Measurements from ENCODE around the gene MAGEA12.

- TF ChIP-seq NR2C2 (CRISPR knock-in tag; IDR thresholded peaks at IDR 0.05) (no peak), NR2C2 (tag; IDR thresholded peaks at IDR 0.05) (no peak), POLR2AphosphoS5 (IDR thresholded peaks at IDR 0.05; ENCODE audit: control insufficient read depth, insufficient read depth, low read depth, low read length) (no peak), ELK3 (CRISPR knock-in tag; IDR thresholded peaks at IDR 0.05) (no peak), FOXO4 (CRISPR knock-in tag; IDR thresholded peaks at IDR 0.05) (no peak), BRF2 (IDR thresholded peaks at IDR 0.05; ENCODE audit: borderline replicate concordance, insufficient read depth, insufficient read length) (no peak), NFYB (IDR thresholded peaks at IDR 0.05; ENCODE audit: extremely low read depth, insufficient read length) (no peak), ZNF274 (IDR thresholded peaks at IDR 0.05; ENCODE audit: borderline replicate concordance, low read depth, low read length) (no peak), ESRRB (CRISPR knock-in tag; IDR thresholded peaks at IDR 0.05; ENCODE audit: borderline replicate concordance) (no peak), ETV6 (IDR thresholded peaks at IDR 0.05; ENCODE audit: borderline replicate concordance in 1 of 2, low read depth in 2 of 2, low read length in 1 of 2) (no peak), ETV6 (CRISPR knock-in tag; IDR thresholded peaks at IDR 0.05; ENCODE audit: borderline replicate concordance) (no peak), MEF2D (tag; conservative IDR thresholded peaks at IDR 0.05; ENCODE audit: low read depth) (no peak), EP400 (IDR thresholded peaks at IDR 0.05) (no peak)
- TF ChIP-seq, protein P1, sequence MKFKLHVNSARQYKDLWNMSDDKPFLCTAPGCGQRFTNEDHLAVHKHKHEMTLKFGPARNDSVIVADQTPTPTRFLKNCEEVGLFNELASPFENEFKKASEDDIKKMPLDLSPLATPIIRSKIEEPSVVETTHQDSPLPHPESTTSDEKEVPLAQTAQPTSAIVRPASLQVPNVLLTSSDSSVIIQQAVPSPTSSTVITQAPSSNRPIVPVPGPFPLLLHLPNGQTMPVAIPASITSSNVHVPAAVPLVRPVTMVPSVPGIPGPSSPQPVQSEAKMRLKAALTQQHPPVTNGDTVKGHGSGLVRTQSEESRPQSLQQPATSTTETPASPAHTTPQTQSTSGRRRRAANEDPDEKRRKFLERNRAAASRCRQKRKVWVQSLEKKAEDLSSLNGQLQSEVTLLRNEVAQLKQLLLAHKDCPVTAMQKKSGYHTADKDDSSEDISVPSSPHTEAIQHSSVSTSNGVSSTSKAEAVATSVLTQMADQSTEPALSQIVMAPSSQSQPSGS (CRISPR knock-in tag; IDR thresholded peaks at IDR 0.05): no peak
- TF ChIP-seq, protein P2, sequence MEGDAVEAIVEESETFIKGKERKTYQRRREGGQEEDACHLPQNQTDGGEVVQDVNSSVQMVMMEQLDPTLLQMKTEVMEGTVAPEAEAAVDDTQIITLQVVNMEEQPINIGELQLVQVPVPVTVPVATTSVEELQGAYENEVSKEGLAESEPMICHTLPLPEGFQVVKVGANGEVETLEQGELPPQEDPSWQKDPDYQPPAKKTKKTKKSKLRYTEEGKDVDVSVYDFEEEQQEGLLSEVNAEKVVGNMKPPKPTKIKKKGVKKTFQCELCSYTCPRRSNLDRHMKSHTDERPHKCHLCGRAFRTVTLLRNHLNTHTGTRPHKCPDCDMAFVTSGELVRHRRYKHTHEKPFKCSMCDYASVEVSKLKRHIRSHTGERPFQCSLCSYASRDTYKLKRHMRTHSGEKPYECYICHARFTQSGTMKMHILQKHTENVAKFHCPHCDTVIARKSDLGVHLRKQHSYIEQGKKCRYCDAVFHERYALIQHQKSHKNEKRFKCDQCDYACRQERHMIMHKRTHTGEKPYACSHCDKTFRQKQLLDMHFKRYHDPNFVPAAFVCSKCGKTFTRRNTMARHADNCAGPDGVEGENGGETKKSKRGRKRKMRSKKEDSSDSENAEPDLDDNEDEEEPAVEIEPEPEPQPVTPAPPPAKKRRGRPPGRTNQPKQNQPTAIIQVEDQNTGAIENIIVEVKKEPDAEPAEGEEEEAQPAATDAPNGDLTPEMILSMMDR (IDR thresholded peaks at IDR 0.05 in 2 of 3, conservative IDR thresholded peaks at IDR 0.05 in 1 of 3; ENCODE audit: insufficient read depth in 2 of 3, low read depth in 1 of 3, low read length in 3 of 3): no peak
- TF ChIP-seq, protein P3, sequence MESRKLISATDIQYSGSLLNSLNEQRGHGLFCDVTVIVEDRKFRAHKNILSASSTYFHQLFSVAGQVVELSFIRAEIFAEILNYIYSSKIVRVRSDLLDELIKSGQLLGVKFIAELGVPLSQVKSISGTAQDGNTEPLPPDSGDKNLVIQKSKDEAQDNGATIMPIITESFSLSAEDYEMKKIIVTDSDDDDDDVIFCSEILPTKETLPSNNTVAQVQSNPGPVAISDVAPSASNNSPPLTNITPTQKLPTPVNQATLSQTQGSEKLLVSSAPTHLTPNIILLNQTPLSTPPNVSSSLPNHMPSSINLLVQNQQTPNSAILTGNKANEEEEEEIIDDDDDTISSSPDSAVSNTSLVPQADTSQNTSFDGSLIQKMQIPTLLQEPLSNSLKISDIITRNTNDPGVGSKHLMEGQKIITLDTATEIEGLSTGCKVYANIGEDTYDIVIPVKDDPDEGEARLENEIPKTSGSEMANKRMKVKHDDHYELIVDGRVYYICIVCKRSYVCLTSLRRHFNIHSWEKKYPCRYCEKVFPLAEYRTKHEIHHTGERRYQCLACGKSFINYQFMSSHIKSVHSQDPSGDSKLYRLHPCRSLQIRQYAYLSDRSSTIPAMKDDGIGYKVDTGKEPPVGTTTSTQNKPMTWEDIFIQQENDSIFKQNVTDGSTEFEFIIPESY (CRISPR knock-in tag; IDR thresholded peaks at IDR 0.05): no peak
These were observed 1.5 kb downstream of the MAGEA12 start for GRCh38 chrX:152735101-152735500.
